NK-92 treated with Interleukin-12 subunit alpha and Interleukin-12 subunit beta, amount 100 ng/mL, for 24 hours (cell line): ENCODE results near the gene KPTN.

Source experiments
- DNase-seq: peaks from one replicate; lab custom pipeline; 2025; lab: John Stamatoyannopoulos, UW

Gene KPTN

GRCh38 chr19:47469363-47469700, 14.7 kb downstream of the KPTN start:
- no peak for DNase-seq

- DNase-seq: no peak
Observed at GRCh38 chr19:47467914-47468313, 16.1 kb downstream of the KPTN start.

GRCh38 chr19:47465957-47466356, 18.1 kb downstream of the KPTN start:
- no peak for DNase-seq

- no peak for DNase-seq
Observed at GRCh38 chr19:47464675-47465419, 19.2 kb downstream of the KPTN start.

- DNase-seq: no peak
Observed at GRCh38 chr19:47461876-47462275, 22.1 kb downstream of the KPTN start.

- no peak for DNase-seq
Observed at GRCh38 chr19:47459477-47459876, 24.5 kb downstream of the KPTN start.

- no peak for DNase-seq
Observed at GRCh38 chr19:47458672-47459071, 25.3 kb downstream of the KPTN start.

GRCh38 chr19:47456721-47457474, 27.1 kb downstream of the KPTN start:
- no peak for DNase-seq

GRCh38 chr19:47450478-47450877, 33.5 kb downstream of the KPTN start:
- DNase-seq: no peak

- no peak for DNase-seq
Observed at GRCh38 chr19:47448360-47448727, 35.7 kb downstream of the KPTN start.

- no peak for DNase-seq
Observed at GRCh38 chr19:47447470-47448359, 36.3 kb downstream of the KPTN start.

GRCh38 chr19:47446534-47447469, 37.2 kb downstream of the KPTN start:
- no peak for DNase-seq

- no peak for DNase-seq
Observed at GRCh38 chr19:47445937-47446402, 38.0 kb downstream of the KPTN start.

GRCh38 chr19:47445527-47445926, 38.5 kb downstream of the KPTN start:
- no peak for DNase-seq

- DNase-seq: no peak
Observed at GRCh38 chr19:47444388-47444821, 39.6 kb downstream of the KPTN start.

- DNase-seq: no peak
Observed at GRCh38 chr19:47443331-47443730, 40.7 kb downstream of the KPTN start.

GRCh38 chr19:47438793-47439220, 45.2 kb downstream of the KPTN start:
- no peak for DNase-seq

- no peak for DNase-seq
Observed at GRCh38 chr19:47437500-47437899, 46.5 kb downstream of the KPTN start.

GRCh38 chr19:47436712-47437401, 47.2 kb downstream of the KPTN start:
- DNase-seq: peak; percentile 50

- DNase-seq: no peak
Observed at GRCh38 chr19:47435883-47436417, 48.1 kb downstream of the KPTN start.
